Neural cell (in vitro differentiated cells): ENCODE results near the gene SPAG6. TPM values are rescaled to one million over a fixed set of nuclear protein-coding genes. Genes with fewer than 3 reads are reported as not detected.
A peak's percentile ranks its signal among the peaks of the same experiment; 100 is the strongest.

Experiments
- H2AFZ ChIP-seq: fragments of 200-600, 300-800 bp; sonication (generic), shearing (Covaris generic); 2 replicates; pipeline ENCODE4 v1.6.0; 2014; ENCODE audit warnings: low read depth, mild to moderate bottlenecking, antibody characterized with exemption, low read length, moderate library complexity
- H3F3A ChIP-seq: fragments of 200-600 bp; shearing (Covaris generic); 2 replicates; pipeline ENCODE4 v1.6.1; 2016; ENCODE audit warnings: mild to moderate bottlenecking, moderate library complexity, mixed read lengths, antibody characterized with exemption, low read length; ENCODE audit not compliant: insufficient read depth, poor library complexity, severe bottlenecking
- H3K27ac ChIP-seq: fragments of 200-600, 300-800 bp; sonication (generic), shearing (Covaris generic); 2 replicates; pipeline ENCODE4 v1.5.1; 2014; ENCODE audit warnings: mild to moderate bottlenecking, low read length, moderate library complexity
- H3K27me3 ChIP-seq: fragments of 300-800, 200-600 bp; sonication (generic), shearing (Covaris generic); 2 replicates; pipeline ENCODE4 v1.6.0; 2014; ENCODE audit warnings: mild to moderate bottlenecking, low read depth, low read length, moderate library complexity; ENCODE audit not compliant: insufficient read depth
- H3K36me3 ChIP-seq: fragments of 300-800, 200-600 bp; sonication (generic), shearing (Covaris generic); 2 replicates; pipeline ENCODE4 v1.5.1; 2014; ENCODE audit warnings: mild to moderate bottlenecking, antibody characterized with exemption, low read length, moderate library complexity; ENCODE audit not compliant: insufficient read depth
- H3K4me2 ChIP-seq: fragments of 300-800, 200-600 bp; sonication (generic), shearing (Covaris generic); 2 replicates; pipeline ENCODE4 v1.6.0; 2014; ENCODE audit warnings: mild to moderate bottlenecking, low read length
- H3K4me3 ChIP-seq: fragments of 300-800, 200-600 bp; sonication (generic), shearing (Covaris generic); 2 replicates; pipeline ENCODE4 v1.5.1; 2014; ENCODE audit warnings: mild to moderate bottlenecking, low read length, moderate library complexity
- H3K79me2 ChIP-seq: fragments of 200-600 bp; shearing (Covaris generic); replicated peaks from 2 replicates; pipeline ENCODE4 v1.6.0; 2014; ENCODE audit warnings: mild to moderate bottlenecking, low read length, moderate library complexity; ENCODE audit not compliant: insufficient read depth
- H3K9ac ChIP-seq: fragments of 300-800, 200-600 bp; sonication (generic), shearing (Covaris generic); 2 replicates; pipeline ENCODE4 v1.6.1; 2016; ENCODE audit warnings: mild to moderate bottlenecking, low read length, mixed read lengths
- H3K9me2 ChIP-seq: fragments of 200-600 bp; shearing (Covaris generic); 2 replicates; pipeline ENCODE4 v1.6.1; 2016; ENCODE audit warnings: mild to moderate bottlenecking, low read length, mixed read lengths; ENCODE audit not compliant: insufficient read depth
- H3K9me3 ChIP-seq: fragments of 200-600, 300-800 bp; sonication (generic), shearing (Covaris generic); 2 replicates; pipeline ENCODE4 v1.6.1; 2016; ENCODE audit warnings: mild to moderate bottlenecking, mixed run types, low read length, moderate library complexity, mixed read lengths
- H4K20me1 ChIP-seq: fragments of 200-600 bp; shearing (Covaris generic); 2 replicates; pipeline ENCODE4 v1.6.1; 2016; ENCODE audit warnings: mild to moderate bottlenecking, mixed run types; ENCODE audit not compliant: insufficient read depth
- EP300 ChIP-seq: fragments of 450-650 bp; conservative IDR thresholded peaks from 2 replicates; pipeline ENCODE4 v1.6.1; 2014; ENCODE audit warnings: antibody characterized with exemption, mild to moderate bottlenecking, moderate library complexity; ENCODE audit not compliant: poor library complexity, severe bottlenecking
- MXI1 ChIP-seq: fragments of 450-650 bp; conservative IDR thresholded peaks from 2 replicates; pipeline ENCODE4 v1.6.1; 2014; ENCODE audit warnings: antibody characterized with exemption, mild to moderate bottlenecking; ENCODE audit not compliant: poor library complexity, severe bottlenecking
- POLR2AphosphoS5 ChIP-seq: IDR thresholded peaks from 2 replicates; pipeline ENCODE4 v1.6.1; 2012
- SMC3 ChIP-seq: fragments of 450-650 bp; conservative IDR thresholded peaks from 2 replicates; pipeline ENCODE4 v1.6.1; 2014; ENCODE audit warnings: antibody characterized with exemption, mild to moderate bottlenecking, moderate library complexity; ENCODE audit not compliant: poor library complexity
- TAF1 ChIP-seq: IDR thresholded peaks from 2 replicates; pipeline ENCODE4 v1.6.1; 2012; ENCODE audit warnings: low read depth
- polyA plus RNA-seq: library from polyadenylated mRNA; depleted of rRNA; stranded (reverse); fragments of >200 nt; gene quantifications from 2 replicates; pipeline ENCODE4 v1.2.3, GENCODE V29; 2014
- TF ChIP-seq, protein P1 (sequence below): fragments of 450-650 bp; IDR thresholded peaks from 2 replicates; pipeline ENCODE4 v1.5.1; 2014; ENCODE audit warnings: antibody characterized with exemption, mild to moderate bottlenecking, moderate library complexity; ENCODE audit not compliant: poor library complexity, severe bottlenecking
- TF ChIP-seq, protein P2 (sequence below): IDR thresholded peaks from 2 replicates; pipeline ENCODE4 v1.6.1; 2012; ENCODE audit warnings: borderline replicate concordance

SPAG6 gene
- polyA plus RNA-seq, 1 donor from 2014 or later, result 0.36 TPM

GRCh38 chr10:22339761-22340328 lies 5.5 kb upstream of the SPAG6 start:
- H3K9me3 ChIP-seq, result no peaks in the 10 kb centered on the region
- H3K36me3 ChIP-seq, result no peaks in the 10 kb centered on the region
- no peaks in the 10 kb centered on the region for H3K9me2 ChIP-seq
- TF ChIP-seq, protein P1, sequence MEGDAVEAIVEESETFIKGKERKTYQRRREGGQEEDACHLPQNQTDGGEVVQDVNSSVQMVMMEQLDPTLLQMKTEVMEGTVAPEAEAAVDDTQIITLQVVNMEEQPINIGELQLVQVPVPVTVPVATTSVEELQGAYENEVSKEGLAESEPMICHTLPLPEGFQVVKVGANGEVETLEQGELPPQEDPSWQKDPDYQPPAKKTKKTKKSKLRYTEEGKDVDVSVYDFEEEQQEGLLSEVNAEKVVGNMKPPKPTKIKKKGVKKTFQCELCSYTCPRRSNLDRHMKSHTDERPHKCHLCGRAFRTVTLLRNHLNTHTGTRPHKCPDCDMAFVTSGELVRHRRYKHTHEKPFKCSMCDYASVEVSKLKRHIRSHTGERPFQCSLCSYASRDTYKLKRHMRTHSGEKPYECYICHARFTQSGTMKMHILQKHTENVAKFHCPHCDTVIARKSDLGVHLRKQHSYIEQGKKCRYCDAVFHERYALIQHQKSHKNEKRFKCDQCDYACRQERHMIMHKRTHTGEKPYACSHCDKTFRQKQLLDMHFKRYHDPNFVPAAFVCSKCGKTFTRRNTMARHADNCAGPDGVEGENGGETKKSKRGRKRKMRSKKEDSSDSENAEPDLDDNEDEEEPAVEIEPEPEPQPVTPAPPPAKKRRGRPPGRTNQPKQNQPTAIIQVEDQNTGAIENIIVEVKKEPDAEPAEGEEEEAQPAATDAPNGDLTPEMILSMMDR, result no peak
- TF ChIP-seq SMC3 (no peak), EP300 (no peak), POLR2AphosphoS5 (peak; percentile 55), TAF1 (no peak)
- no peaks in the 10 kb centered on the region for H4K20me1 ChIP-seq
- H3F3A ChIP-seq, result peaks cover 6% of the 10 kb centered on the region
- H3K4me2 ChIP-seq, result no peak overlapping the region
- no peak overlapping the region for H3K27ac ChIP-seq
- peaks cover 100% of the 10 kb centered on the region for H3K27me3 ChIP-seq
- H2AFZ ChIP-seq, result no peak overlapping the region
- peak overlapping the region; percentile 59 for H3K4me3 ChIP-seq
- no peaks in the 10 kb centered on the region for H3K79me2 ChIP-seq
- H3K9ac ChIP-seq, result no peak overlapping the region

GRCh38 chr10:22340329-22341189 lies 4.7 kb upstream of the SPAG6 start:
- H3K9ac ChIP-seq, result no peak overlapping the region

More at GRCh38 chr10:22340329-22341189, 4.7 kb upstream of the SPAG6 start:
- Histone ChIP-seq H4K20me1 (no peaks in the 10 kb centered on the region), H3K27me3 (peaks cover 100% of the 10 kb centered on the region), H3F3A (peaks cover 6% of the 10 kb centered on the region), H2AFZ (no peak overlapping the region), H3K79me2 (no peaks in the 10 kb centered on the region), H3K9me3 (no peaks in the 10 kb centered on the region), H3K27ac (no peak overlapping the region), H3K9me2 (no peaks in the 10 kb centered on the region), H3K36me3 (no peaks in the 10 kb centered on the region), H3K4me3 (peak overlapping the region; percentile 59), H3K4me2 (no peak overlapping the region)
- no peak for TF ChIP-seq SMC3
- TF ChIP-seq, protein P2, sequence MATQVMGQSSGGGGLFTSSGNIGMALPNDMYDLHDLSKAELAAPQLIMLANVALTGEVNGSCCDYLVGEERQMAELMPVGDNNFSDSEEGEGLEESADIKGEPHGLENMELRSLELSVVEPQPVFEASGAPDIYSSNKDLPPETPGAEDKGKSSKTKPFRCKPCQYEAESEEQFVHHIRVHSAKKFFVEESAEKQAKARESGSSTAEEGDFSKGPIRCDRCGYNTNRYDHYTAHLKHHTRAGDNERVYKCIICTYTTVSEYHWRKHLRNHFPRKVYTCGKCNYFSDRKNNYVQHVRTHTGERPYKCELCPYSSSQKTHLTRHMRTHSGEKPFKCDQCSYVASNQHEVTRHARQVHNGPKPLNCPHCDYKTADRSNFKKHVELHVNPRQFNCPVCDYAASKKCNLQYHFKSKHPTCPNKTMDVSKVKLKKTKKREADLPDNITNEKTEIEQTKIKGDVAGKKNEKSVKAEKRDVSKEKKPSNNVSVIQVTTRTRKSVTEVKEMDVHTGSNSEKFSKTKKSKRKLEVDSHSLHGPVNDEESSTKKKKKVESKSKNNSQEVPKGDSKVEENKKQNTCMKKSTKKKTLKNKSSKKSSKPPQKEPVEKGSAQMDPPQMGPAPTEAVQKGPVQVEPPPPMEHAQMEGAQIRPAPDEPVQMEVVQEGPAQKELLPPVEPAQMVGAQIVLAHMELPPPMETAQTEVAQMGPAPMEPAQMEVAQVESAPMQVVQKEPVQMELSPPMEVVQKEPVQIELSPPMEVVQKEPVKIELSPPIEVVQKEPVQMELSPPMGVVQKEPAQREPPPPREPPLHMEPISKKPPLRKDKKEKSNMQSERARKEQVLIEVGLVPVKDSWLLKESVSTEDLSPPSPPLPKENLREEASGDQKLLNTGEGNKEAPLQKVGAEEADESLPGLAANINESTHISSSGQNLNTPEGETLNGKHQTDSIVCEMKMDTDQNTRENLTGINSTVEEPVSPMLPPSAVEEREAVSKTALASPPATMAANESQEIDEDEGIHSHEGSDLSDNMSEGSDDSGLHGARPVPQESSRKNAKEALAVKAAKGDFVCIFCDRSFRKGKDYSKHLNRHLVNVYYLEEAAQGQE, result no peak
- peak; percentile 2 for TF ChIP-seq POLR2AphosphoS5
- TF ChIP-seq MXI1, result peak; percentile 16
- TF ChIP-seq TAF1, result no peak
